ENCODE data around the gene FAM200C.

DNA sequence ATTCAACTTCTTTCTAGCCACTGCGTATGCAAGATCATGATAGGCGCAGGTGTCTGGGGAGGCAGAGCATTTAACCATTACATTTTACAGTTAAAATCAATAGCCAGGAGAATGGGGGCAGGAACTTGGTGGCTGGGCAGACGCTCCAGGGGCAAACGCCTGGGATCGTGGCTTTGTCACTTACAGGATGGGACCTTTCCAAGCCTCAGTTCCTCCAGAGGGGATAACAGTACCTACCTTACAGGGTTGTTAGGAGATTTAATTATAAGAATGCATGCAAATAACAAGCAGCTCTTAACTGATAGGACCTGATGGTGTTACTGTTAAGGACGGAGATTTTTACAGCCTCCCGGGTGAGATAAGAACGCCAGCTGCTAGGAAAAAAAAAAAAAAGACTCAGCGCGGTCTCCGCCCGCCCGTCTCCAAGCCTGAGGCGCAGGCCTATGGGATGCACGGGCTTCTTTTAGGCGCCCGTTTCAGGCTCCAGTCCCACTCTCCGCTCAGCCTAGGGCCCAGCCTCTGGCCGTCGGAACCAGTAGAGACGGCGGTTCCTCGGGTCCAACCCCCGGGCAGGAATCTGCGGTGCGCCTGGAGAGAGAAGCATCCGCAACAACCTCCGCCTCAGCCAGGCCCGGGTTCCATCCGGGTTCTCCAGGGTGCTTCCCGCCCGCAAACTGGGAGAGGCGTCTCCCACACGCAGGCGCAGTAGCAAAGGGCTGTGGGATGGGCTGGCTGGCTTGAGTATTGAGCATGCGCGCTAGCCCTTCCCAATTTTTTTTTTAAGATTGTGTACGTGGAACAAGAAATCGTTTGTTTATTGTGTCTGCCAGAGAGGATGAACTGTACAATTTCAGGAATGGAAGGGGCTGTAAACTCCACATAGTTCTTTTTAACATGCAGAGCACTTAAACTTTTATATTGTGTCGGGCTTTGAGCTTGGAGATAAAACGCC lies at the start of gene FAM200C:
- TF ChIP-seq POLR2AphosphoS5 (IDR thresholded peaks at IDR 0.05) (peak; percentile 76 to 95 (median 92)), CTCF (IDR thresholded peaks at IDR 0.05) (no peak)
